CD14-positive monocyte (primary cell): ENCODE results near the gene VASH2. TPM values are rescaled to one million over a fixed set of nuclear protein-coding genes. Genes with fewer than 3 reads are reported as not detected.

Source experiments
- DNase-seq, 3 donors: peaks; one replicate each; pipeline ENCODE4 v3.0.0-alpha.2; 2011 to 2022
- H2AFZ ChIP-seq: 2 replicates; pipeline ENCODE4 v1.6.0; 2012; ENCODE audit warnings: mild to moderate bottlenecking, low read depth, low read length, inconsistent platforms; ENCODE audit not compliant: insufficient read depth, poor library complexity, severe bottlenecking
- H3K27ac ChIP-seq, 2 donors: 1 replicate in 1 of 2; 2 replicates in 1 of 2; pipeline ENCODE4 v1.5.1; 2012 to 2013; ENCODE audit warnings: low read length in 2 of 2, control low read depth in 1 of 2, inconsistent platforms in 1 of 2, low read depth in 1 of 2, mild to moderate bottlenecking in 1 of 2
- H3K27me3 ChIP-seq, 2 donors: one replicate each; pipeline versions ENCODE4 v1.6.0 to v1.6.1; 2011 to 2013; ENCODE audit warnings: low read length in 2 of 2; ENCODE audit not compliant: control insufficient read depth in 2 of 2, insufficient read depth in 2 of 2
- H3K36me3 ChIP-seq, 2 donors: replicated peaks in 1 of 2; 1 replicate in 1 of 2; 2 replicates in 1 of 2; pipeline versions ENCODE4 v1.5.1 to v1.6.1; 2012 to 2013; ENCODE audit warnings: low read length in 2 of 2, control low read depth in 1 of 2, inconsistent platforms in 1 of 2, mild to moderate bottlenecking in 1 of 2; ENCODE audit not compliant: insufficient read depth in 2 of 2, control insufficient read depth in 1 of 2
- H3K4me1 ChIP-seq, 2 donors: 1 replicate in 1 of 2; 2 replicates in 1 of 2; pipeline versions ENCODE4 v1.5.1 to v1.6.1; 2012 to 2013; ENCODE audit warnings: low read length in 2 of 2, control low read depth in 1 of 2, inconsistent platforms in 1 of 2, mild to moderate bottlenecking in 1 of 2, moderate library complexity in 1 of 2; ENCODE audit not compliant: insufficient read depth in 2 of 2, control insufficient read depth in 1 of 2
- H3K4me2 ChIP-seq: replicated peaks from 2 replicates; pipeline ENCODE3; 2012; ENCODE audit warnings: low read length, moderate library complexity, mild to moderate bottlenecking; ENCODE audit not compliant: poor library complexity, severe bottlenecking; ENCODE audit errors: extremely low read depth
- H3K4me3 ChIP-seq, 3 experiments: fragments of 200-600 bp in 1 of 3; sonication (generic) in 1 of 3; replicated peaks in 1 of 3; 1 replicate in 2 of 3; 2 replicates in 1 of 3; pipeline ENCODE4 v1.5.1; 2011 to 2013; ENCODE audit warnings: low read length in 3 of 3, mild to moderate bottlenecking in 3 of 3, control low read depth in 2 of 3, low read depth in 2 of 3, inconsistent platforms in 1 of 3, moderate library complexity in 1 of 3
- H3K79me2 ChIP-seq: 2 replicates; pipeline ENCODE4 v1.6.0; 2012; ENCODE audit warnings: mild to moderate bottlenecking, control low read depth, inconsistent platforms, low read length, moderate library complexity; ENCODE audit not compliant: insufficient read depth
- H3K9ac ChIP-seq: 2 replicates; pipeline ENCODE4 v1.6.0; 2017; ENCODE audit warnings: low read length, mild to moderate bottlenecking; ENCODE audit not compliant: insufficient read depth, poor library complexity, severe bottlenecking
- H3K9me3 ChIP-seq, 2 donors: replicated peaks in 1 of 2; 1 replicate in 1 of 2; 2 replicates in 1 of 2; pipeline versions ENCODE4 v1.5.1 to v1.6.1; 2012 to 2013; ENCODE audit warnings: low read length in 2 of 2, control low read depth in 1 of 2; ENCODE audit not compliant: control insufficient read depth in 1 of 2, insufficient read depth in 1 of 2
- H4K20me1 ChIP-seq: 2 replicates; pipeline ENCODE4 v1.6.0; 2012; ENCODE audit warnings: mild to moderate bottlenecking, low read length, control low read depth, moderate library complexity; ENCODE audit not compliant: insufficient read depth
- H3K27ac Mint-ChIP-seq, 7 donors: one replicate each; pipeline ENCODE4 v1.8.0; 2020; ENCODE audit warnings: mild to moderate bottlenecking in 7 of 7, mixed read lengths in 7 of 7, moderate library complexity in 6 of 7, inconsistent platforms in 2 of 7
- H3K27me3 Mint-ChIP-seq, 3 donors: one replicate each; pipeline ENCODE4 v1.8.0; 2021 to 2022; ENCODE audit warnings: low read depth in 3 of 3, mild to moderate bottlenecking in 3 of 3, mixed read lengths in 3 of 3, moderate library complexity in 3 of 3, inconsistent platforms in 1 of 3
- H3K36me3 Mint-ChIP-seq, 2 donors: one replicate each; pipeline ENCODE4 v1.8.0; 2020; ENCODE audit warnings: mixed read lengths in 2 of 2, inconsistent platforms in 1 of 2, mild to moderate bottlenecking in 1 of 2
- H3K4me1 Mint-ChIP-seq: one replicate; pipeline ENCODE4 v1.8.0; 2020; ENCODE audit warnings: mild to moderate bottlenecking, mixed read lengths
- H3K4me3 Mint-ChIP-seq, 2 donors: one replicate each; pipeline ENCODE4 v1.8.0; 2020; ENCODE audit warnings: mild to moderate bottlenecking in 2 of 2, mixed read lengths in 2 of 2, moderate library complexity in 1 of 2
- H3K9me3 Mint-ChIP-seq, 7 donors: one replicate each; pipeline ENCODE4 v1.8.0; 2020 to 2022; ENCODE audit warnings: mixed read lengths in 7 of 7, mild to moderate bottlenecking in 6 of 7, moderate library complexity in 6 of 7, inconsistent platforms in 2 of 7
- CTCF ChIP-seq: fragments of 200-600 bp; IDR thresholded peaks from one replicate; pipeline ENCODE4 v1.8.0; 2022; ENCODE audit warnings: antibody characterized with exemption, mild to moderate bottlenecking
- WGBS: methylation state at CpG from one replicate; pipeline ENCODE4 v1.1.5; 2013; ENCODE audit warnings: missing lambda C conversion rate; ENCODE audit not compliant: insufficient coverage; 5-methylcytosine and 5-hydroxymethylcytosine counted together
- intact Hi-C, 2 donors: fragments of 100-400 bp; cut with micrococcal nuclease; formaldehyde crosslinking; loops; one replicate each; pipeline versions ENCODE4 v1.15.0 to v1.15.1; 2023
- polyA plus RNA-seq, 3 donors: library from polyadenylated mRNA; depleted of rRNA in 1 of 3; unstranded in 2 of 3; stranded (reverse) in 1 of 3; fragments of 300-500 nt in 2 of 3; fragments of >200 nt in 1 of 3; fragmentation: Illumina TruSeq in 2 of 3; gene quantifications; 1 replicate in 2 of 3; 2 replicates in 1 of 3; pipeline ENCODE4 v1.2.3, GENCODE V29; 2012 to 2021

VASH2 gene
- polyA plus RNA-seq, 3 donors, result 0.07 TPM; not detected in 2

- no peak overlapping the region for H3K4me3 Mint-ChIP-seq
Measured at GRCh38 chr1:212915245-212916091, 34.9 kb upstream of the VASH2 start.

More at GRCh38 chr1:212915245-212916091, 34.9 kb upstream of the VASH2 start:
- H3K36me3 Mint-ChIP-seq, result no peaks in the 10 kb centered on the region
- H3K4me1 ChIP-seq, result peaks cover 8% of the 10 kb centered on the region in 2 donors
- no peaks in the 10 kb centered on the region for H3K36me3 ChIP-seq
- no peaks in the 10 kb centered on the region for H3K9me3 Mint-ChIP-seq
- no peak for DNase-seq
- H3K9me3 ChIP-seq, result no peaks in the 10 kb centered on the region
- no peaks in the 10 kb centered on the region for H4K20me1 ChIP-seq
- intact Hi-C loops, result no loop called here
- H2AFZ ChIP-seq, result no peak overlapping the region
- H3K27me3 Mint-ChIP-seq, result peaks cover 9 to 12% (median 11%) of the 10 kb centered on the region in 3 donors
- TF ChIP-seq CTCF, result no peak
- no peak overlapping the region for H3K9ac ChIP-seq
- H3K27ac ChIP-seq, result no peak overlapping the region
- H3K4me2 ChIP-seq, result no peak overlapping the region
- H3K4me1 Mint-ChIP-seq, result peaks cover 11% of the 10 kb centered on the region
- H3K4me3 ChIP-seq, result no peak overlapping the region
- no peak overlapping the region for H3K27ac Mint-ChIP-seq
- 96% methylated on average over 7 of the region's 13 CpGs for WGBS
- no peaks in the 10 kb centered on the region for H3K27me3 ChIP-seq
- no peaks in the 10 kb centered on the region for H3K79me2 ChIP-seq
